ENCODE data around the gene ZMYM5.
"Not testable (repeated sequence)": the region's sequence is repeated elsewhere in the genome, so short reads cannot be mapped to it uniquely, and the experiment has no call there.

Gene ZMYM5

GRCh38 chr13:19818223-19818842, 45.1 kb downstream of the ZMYM5 start:
- no peak for DNase-seq (ENCODE audit: low read depth)

DNA sequence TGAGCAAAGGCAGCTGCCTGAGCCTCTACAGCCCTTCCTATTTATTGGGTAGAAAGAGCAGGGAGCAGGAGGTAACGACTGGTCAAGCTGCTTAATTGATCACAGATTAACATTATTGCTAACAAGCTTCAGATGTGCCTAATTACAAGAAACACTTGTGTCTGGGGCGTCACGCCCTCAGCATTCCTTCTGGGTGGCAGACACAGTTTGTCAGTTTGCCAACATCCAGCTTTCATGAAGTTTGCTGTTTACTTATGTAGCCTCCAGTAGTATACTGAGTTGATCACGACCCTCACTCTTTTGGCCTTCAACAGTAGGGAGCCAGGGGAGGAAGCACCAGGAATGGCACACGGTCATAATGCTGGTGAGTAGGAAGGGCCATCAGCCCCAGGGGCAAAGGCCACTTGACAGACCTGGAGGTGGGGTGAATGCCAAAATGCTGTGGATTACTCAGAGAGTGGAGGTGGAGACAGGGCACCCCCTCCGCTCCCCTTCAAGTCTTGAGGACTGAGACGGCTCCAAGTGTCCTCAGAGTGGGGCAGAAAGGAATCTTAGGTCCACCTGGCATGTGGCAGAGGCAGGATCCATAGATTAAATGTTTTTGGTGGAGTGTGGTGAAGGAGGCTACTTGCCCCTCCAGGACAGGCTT, 45.8 kb downstream of the ZMYM5 start:
- no peak for DNase-seq (ENCODE audit: low read depth)

DNA sequence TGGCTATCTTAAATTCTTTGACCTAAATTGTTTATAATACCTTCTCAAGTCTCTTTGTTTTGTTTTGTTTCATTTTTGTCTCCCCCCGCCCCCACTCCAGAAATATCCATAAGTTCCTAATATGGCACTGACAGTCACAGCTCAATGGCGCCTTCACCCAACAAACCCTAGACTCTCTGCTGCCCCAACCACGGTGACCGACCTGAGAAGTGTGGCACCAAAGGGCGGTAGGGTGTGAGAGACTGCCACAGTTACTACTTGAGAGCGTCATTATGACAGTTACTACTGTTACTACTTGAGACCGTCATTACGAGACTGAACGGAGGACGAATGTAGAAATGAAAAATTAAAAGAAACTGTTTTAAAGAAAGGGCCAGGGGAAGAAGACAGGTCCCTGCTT, 46.3 kb downstream of the ZMYM5 start:
- DNase-seq (ENCODE audit: low read depth) = no peak

DNA sequence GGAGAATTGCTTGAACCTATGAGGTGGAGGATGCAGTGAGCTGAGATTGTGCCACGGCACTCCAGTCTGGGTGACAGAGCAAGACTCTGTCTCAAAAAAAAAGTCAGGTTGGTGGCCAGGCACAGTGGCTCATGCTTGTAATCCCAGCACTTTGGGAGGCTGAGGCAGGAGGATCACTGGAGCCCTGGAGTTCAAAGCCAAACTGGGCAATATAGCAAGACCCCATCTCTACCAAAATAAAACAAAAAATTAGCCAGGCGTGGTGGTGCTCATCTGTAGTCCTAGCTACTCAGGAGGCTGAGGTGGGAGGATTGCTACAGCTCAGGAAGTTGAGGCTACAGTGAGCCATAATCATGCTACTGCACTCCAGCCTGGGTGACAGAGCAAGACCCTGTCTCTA, 47.6 kb downstream of the ZMYM5 start:
- not testable (repeated sequence) for DNase-seq (ENCODE audit: low read depth)

GRCh38 chr13:19810996-19811881, 52.2 kb downstream of the ZMYM5 start:
- no peak for DNase-seq (ENCODE audit: low read depth)

DNA sequence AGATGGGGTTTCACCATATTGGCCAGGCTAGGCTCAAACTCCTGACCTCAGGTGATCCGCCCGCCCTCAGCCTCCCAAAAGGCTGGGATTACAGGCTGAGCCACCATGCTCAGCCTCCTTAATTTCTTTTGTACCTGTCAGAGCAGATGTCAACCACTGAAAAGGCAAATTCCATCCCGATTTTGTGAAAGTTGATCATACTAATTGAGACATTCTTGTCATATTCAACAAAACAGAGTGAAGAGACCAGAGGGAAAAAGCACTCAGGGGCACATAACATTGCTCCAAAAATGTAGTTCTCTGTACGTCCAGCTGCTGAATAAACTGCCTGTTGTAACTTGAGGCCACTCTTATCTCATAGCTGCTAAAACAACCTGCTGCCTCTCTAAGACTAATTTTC, 53.3 kb downstream of the ZMYM5 start:
- no peak for DNase-seq (ENCODE audit: low read depth)

DNA sequence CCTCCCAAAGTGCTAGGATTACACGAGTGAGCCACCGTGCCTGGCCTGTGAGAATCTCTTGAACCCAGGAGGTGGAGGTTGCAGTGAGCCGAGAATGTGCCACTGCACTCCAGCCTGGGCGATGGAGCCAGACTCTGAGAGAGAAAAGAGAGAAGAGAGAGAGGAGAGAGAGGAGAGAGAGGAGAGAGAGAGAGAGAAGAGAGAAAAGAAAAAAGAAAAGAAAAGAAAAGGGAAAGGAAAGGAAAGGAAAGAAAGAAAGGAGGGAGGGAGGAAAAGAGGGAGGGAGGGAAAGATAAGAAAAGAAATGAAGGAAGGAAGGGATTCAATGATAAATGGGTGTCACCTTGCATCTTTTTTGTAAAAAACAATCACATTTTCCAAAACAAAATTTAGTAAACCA, 57.7 kb downstream of the ZMYM5 start:
- DNase-seq (ENCODE audit: low read depth) = no peak

- DNase-seq (ENCODE audit: low read depth) = no peak
Measured at GRCh38 chr13:19795956-19796355, 67.5 kb downstream of the ZMYM5 start.

- DNase-seq (ENCODE audit: low read depth) = no peak
Measured at GRCh38 chr13:19794631-19795030, 68.8 kb downstream of the ZMYM5 start.

DNA sequence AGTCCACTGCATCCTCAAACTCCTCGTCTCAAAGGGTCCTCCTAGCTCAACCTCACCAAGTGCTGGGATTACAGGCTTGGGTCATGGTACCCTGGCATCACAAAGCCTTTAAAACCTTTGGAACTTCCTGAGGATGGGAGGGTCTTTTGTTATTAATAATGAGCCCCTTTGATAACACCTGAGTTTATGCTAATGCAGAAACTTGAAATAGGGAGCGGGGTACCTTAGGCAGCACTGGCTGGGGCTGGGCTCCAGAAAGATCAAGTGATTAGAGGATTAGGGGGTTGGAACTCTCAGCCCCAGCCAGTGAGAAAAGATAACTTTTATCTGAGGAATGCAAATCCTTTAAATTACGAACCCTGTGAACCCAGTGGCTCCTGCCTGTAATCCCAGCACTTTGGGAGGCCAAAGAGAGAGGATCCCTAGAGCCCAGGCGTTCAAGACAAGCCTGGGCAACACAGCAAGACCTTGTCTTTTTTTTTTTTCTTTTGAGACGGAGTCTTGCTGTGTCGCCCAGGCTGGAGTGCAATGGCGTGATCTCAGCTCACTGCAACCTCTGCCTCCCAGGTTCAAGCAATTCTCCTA, 71.4 kb downstream of the ZMYM5 start:
- no peak for DNase-seq (ENCODE audit: low read depth)

- DNase-seq (ENCODE audit: low read depth) = peak; percentile 86
Measured at GRCh38 chr13:19782727-19783682, 80.4 kb downstream of the ZMYM5 start, which contains the start of gene PSPC1. Gene PSPC1, minus strand, starts transcription at chr13:19782945. Its CDS starts 188 bp downstream, at chr13:19782757.

GRCh38 chr13:19782049-19782726, 81.3 kb downstream of the ZMYM5 start:
- no peak for DNase-seq (ENCODE audit: low read depth)

- DNase-seq (ENCODE audit: low read depth) = no peak
Measured at GRCh38 chr13:19781526-19781925, 81.9 kb downstream of the ZMYM5 start.

DNA sequence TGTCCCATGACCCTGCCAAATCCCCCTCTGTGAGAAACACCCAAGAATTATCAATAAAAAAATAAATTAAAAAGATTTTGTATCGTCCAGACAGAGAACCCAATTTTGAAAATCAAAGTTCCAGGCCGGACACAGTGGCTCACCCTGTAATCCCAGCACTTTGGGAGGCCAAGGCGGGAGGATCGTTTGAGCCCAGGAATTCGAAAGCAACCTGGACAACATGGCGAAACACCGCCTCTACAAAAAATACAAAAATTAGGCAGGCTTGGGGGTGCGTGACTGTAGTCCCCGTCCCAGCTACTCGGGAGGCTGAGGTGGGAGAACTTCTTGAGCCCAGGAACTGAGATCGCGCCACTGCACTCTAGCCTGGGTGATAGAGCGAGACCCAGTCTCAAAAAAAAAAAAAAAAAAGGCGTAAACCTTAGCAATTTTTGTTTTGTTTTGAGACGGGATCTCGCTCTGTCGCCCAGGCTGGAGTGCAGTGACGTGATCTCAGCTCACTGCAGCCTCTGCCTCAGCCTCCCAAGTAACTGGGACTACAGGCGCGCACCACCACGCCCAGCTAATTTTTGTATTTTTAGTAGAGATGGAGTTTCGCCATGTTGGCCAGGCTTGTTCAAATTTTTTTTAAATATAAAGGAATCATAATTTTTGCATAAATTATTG, 82.6 kb downstream of the ZMYM5 start:
- not testable (repeated sequence) for DNase-seq (ENCODE audit: low read depth)
